DND-41 (cell line): Measurements from ENCODE around the gene CRYL1.

Source experiments
- CTCF ChIP-seq: IDR thresholded peaks from 2 replicates; pipeline ENCODE4 v1.5.1; 2012; ENCODE audit warnings: borderline replicate concordance, low read length, moderate library complexity, mild to moderate bottlenecking; ENCODE audit not compliant: poor library complexity, severe bottlenecking; ENCODE audit errors: extremely low read depth
- EZH2 ChIP-seq: IDR thresholded peaks from 3 replicates; pipeline ENCODE4 v1.6.1; 2012; ENCODE audit warnings: borderline replicate concordance, low read depth, mild to moderate bottlenecking, moderate library complexity, low read length, inconsistent platforms; ENCODE audit not compliant: severe bottlenecking

GRCh38 chr13:20378721-20379120 lies 146.9 kb downstream of the CRYL1 start:
- TF ChIP-seq CTCF: no peak
- no peak for TF ChIP-seq EZH2
